HG02763 (cell line): ENCODE data around the gene SLC35G6.
A peak's percentile ranks its signal among the peaks of the same experiment; 100 is the strongest.
"Not testable (repeated sequence)": the region's sequence is repeated elsewhere in the genome, so short reads cannot be mapped to it uniquely, and the experiment has no call there.

Experiments
- ATAC-seq: cut with Tn5 transposase; IDR thresholded peaks from one replicate; pipeline ENCODE4 v1.9.1; 2021; ENCODE audit warnings: mild to moderate bottlenecking, moderate library complexity; ENCODE audit not compliant: unreplicated experiment

The SLC35G6 gene

DNA sequence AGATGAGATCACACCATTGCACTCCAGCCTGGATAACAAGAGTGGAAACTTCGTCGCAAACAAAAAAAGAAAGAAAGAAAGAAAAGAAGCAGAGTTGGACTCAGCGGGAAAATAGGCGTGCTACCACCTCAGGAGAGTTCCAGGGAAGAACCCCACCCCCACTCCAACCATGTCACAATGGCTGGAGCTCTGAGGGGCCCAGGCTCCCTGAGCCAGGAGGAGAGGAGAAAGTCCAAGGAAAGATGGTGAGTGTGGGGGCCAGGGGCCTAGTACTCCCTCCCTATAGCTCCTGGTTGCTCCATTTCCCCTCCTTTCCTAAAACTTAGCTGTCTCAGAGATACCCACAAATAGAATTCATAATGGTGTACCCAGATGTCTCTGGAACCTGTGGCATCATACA lies at the start of gene SLC35G6:
SLC35G6 (plus strand) TSS at position 172 of the 400 bp plus-strand sequence; CDS start at position 243, 71 bp downstream.
- not testable (repeated sequence) for ATAC-seq

DNA sequence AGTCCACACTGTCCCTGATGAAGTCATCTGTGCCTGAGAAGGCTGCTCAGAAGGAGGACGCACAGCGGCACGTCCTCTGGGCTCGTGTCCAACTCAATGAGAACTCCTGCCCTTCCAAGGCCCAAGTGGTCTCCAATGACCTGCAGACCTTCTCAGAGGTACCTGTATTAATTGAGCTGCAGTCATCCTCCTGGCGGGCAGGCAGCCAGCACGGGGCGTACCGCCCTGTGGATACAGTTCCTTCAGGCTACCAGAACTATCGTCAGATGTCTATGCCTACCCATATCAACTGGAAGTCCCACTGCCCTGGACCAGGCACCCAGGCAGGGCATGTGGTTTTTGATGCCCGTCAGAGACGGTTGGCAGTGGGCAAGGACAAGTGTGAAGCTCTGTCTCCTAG lies 49.0 kb upstream of the SLC35G6 start:
- no peak for ATAC-seq

DNA sequence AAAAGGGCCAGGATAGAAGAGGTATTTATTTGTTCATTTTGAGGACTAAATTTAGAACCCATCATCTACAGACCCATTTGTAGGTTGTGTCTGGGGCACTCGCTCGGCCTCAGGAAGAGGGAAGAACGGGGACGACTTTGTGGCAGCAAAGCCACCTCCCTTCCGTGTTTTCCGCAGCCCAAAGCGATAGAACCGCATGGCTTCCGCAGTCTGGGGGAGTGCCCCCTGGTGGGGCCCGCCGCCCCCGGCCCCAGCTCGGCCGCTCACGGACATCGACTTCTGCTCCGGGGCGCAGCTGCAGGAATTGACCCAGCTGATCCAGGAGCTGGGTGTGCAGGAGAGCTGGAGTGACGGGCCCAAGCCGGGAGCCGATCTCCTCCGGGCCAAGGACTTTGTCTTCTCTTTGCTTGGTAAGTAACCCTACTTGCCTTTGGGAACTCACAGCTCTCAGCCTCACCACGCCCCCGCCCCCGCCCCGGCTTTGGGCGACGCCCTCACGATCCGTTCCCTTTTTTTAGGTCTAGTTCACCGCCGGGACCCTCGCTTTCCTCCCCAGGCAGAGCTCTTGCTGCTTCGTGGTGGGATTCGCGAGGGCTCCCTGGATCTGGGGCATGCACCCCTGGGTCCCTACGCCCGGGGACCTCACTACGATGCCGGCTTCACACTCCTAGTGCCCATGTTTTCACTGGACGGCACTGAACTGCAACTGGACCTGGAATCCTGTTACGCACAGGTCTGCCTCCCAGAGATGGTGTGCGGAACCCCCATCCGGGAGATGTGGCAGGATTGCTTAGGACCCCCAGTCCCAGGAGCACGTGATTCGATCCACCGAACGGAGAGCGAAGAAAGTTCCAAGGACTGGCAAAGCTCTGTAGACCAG lies 45.3 kb upstream of the SLC35G6 start:
- ATAC-seq: peak; percentile 26

DNA sequence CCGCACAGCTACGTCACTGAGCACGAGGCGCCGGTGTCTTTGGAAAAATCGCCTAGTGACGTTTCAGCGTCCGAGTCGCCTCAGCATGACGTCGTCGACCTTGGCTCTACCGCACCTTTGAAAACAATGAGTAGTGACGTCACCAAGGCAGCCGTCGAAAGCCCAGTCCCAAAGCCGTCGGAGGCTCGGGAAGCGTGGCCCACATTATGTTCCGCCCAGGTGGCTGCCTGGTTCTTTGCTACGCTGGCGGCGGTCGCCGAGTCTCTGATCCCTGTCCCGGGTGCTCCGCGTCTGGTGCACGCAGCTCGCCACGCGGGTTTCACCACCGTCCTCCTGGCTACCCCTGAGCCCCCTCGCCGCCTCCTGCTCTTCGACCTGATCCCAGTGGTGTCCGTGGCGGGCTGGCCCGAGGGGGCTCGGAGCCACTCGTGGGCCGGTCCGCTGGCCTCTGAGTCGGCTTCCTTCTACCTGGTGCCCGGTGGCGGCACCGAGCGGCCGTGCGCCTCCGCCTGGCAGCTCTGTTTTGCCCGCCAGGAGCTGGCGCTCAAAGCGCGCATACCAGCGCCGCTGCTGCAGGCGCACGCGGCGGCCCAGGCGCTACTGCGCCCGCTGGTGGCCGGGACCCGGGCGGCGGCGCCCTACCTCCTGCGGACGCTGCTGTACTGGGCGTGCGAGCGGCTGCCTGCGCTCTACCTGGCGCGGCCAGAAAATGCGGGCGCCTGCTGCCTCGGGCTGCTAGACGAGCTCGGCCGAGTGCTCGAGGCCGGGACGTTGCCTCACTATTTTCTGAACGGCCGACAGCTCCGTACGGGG lies 44.5 kb upstream of the SLC35G6 start:
- ATAC-seq: no peak

DNA sequence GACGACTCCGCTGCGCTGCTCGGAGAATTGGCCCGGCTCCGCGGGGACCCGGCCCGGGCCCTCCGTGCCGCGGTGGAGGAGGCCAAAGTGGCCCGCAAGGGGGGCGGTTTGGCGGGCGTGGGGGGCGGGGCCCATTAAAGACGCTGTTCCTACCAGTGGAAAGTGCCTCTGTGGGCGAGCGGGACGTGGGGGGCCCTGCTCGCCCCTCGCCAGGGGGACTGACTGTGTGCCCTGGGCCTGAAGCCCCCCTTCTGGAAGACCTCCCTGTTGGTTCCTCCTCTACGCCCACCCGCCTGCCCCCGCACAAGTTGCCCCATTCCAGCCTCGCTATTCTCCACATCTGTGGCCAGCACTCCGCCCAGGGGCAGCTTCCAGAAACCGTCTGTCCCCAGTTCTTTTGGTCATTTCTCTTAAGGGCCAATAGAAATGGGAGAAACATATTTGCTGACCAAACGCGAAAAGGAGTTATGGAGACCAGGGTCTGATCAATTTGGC lies 43.8 kb upstream of the SLC35G6 start:
- no peak for ATAC-seq

DNA sequence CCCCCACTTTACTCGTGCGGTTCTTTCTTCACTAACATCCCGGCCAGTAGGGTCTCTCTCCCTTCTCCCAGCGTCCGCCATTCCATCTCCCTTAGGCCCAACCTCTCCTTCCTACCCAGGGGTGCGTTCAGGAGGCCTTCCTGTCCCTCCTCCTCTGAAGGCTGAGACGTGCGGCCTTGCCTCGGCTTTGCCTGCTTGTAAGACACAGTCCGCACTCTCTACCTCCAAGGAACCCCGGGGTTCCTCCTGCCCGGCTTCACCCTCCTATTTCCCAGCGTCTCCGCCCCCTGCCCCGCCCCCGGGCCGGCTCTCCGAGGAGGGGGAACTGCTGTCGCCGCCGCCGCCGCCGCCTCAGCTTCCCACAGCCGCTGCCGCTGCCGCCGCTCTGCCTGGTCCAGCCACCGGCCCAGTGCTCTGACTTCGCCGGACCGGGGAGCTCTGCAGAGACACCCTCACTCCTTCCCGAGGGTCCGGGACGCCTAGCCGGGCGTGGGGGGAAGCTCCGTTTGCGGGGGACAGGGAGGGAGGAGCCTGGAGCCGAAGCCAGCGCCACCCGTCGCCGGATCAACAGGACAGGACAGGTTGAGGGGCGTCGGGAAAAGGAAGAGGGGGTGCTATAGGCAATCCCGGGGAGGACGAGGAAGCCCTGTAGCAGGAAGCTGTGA lies 43.2 kb upstream of the SLC35G6 start:
- no peak for ATAC-seq

DNA sequence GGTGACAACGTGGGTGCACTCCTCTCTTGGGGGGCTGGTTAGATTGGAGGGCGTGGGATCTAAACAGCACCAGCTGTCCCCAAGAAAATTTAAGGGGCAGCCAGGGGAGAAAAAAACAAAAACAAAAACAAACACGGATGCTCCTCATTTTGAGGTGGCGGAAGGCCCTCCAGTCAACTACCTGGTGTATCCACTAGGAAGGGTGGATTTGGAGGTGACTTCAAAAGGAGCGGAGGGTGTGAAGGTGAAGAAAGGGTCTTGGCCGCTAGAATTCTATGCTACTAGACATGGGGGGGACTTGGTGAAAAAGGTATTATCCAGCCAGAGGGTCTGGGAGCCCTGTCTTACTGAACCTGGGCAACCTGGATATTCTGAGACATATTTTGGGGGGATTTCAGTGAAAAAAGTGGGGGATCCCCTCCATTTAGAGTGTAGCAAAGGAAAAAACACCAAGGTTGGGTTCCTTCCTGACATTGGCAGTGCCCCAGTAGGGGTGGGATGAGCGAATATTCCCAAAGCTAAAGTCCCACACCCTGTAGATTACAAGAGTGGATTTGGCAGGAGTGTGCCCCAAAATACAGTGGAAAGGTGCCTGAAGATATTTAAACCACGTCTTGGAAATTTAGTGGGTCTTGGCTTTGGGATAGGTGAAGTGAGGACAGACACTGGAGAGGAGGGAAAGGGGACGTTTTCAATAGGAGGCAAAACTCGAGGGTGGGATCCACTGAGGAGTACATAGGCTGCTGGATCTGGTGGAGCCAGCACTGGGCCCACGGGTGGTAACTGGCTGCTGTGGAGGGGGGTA lies 42.4 kb upstream of the SLC35G6 start:
- no peak for ATAC-seq

DNA sequence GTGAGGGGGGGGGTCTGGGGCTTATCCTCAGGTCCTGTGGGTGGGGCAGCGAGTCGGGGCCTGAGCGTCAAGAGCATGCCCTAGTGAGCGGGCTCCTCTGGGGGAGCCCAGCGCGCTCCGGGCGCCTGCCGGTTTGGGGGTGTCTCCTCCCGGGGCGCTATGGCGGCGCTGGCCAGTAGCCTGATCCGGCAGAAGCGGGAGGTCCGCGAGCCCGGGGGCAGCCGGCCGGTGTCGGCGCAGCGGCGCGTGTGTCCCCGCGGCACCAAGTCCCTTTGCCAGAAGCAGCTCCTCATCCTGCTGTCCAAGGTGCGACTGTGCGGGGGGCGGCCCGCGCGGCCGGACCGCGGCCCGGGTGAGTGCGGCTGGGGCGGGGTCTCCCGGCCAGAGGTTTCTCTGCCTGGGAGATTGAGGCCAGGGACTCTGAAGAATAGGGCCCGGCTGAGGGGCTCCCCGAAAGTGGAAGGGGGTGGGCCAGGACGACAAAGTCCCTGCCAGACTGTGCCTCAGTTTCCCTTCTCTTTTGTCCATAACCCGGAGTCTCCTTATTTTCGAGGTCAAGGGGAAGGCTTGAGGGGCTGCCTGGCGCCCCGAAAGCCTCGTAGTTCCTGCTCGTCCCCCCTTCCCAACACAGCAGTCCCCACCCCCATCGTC lies 41.7 kb upstream of the SLC35G6 start, which contains the start of gene FGF11:
FGF11 (plus strand) TSS at position 51 of the 651 bp plus-strand sequence; CDS start at position 160, 109 bp downstream.
- no peak for ATAC-seq

DNA sequence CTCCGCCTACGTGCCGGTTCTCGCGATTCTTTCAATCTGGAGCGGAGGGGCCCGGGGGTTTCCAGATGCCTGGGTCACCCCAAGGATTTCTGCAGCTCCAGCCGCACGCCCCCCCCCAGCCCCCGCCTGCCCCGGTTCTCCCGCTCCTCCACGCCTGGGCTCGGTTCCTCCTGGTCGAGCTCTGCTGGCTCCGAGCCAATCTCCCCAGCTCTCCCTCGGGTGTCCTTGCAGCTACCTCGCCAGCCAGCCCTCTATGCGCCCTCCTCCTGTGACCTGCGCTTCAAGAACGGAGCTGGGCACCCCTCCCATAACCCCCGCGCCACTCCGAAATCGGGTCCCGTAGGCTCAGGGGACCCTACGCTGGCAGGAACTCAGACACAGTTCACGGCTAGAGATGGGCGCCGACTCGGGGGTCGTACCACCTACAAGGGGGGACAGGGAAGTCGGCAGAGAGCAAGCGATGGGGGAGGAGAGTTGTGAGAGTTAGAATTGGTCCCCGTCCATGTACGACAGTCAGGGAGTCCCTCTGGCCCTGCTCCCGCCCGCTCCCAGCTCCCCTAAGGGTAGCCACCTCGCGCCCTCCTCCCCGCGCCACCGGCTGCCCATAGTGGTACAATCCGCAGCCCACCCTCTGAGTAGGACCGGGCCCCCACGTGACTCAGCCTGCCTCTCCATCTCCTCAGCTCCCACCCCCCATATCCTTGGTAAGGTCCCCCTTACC lies 41.0 kb upstream of the SLC35G6 start:
- no peak for ATAC-seq

DNA sequence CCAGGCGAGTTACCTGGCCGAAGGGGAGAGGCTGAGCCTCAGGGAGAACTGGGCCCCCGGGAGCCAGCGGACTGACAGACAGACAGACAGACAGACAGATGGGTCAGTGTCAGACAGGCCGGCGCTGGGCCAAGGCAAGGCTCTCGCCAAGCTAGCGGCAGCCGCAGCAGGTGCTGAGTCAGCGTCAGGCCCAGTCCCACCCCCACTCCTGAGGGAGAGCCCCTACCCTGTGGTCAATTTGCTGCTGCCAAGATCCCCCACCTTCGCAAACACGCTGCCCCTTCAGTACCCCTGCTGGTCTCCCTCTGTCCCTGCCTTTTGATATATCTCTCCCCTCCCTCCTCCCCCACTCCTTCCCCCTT lies 40.4 kb upstream of the SLC35G6 start:
- ATAC-seq: no peak

DNA sequence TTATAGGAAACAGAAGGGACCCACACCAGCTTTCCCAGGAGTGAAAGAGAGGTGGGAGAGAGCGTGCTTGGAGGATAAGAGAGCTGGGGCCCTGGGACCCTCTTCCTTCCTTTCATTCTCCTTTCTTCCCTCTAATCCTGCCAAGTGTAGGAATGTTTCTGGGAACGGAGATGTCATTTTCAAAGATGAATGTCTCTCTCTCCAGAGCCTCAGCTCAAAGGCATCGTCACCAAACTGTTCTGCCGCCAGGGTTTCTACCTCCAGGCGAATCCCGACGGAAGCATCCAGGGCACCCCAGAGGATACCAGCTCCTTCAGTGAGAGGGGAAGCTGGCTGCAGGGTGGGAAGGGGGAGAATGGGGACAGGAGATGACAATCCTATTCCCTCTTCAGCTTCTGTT lies 40.0 kb upstream of the SLC35G6 start:
- ATAC-seq: no peak

DNA sequence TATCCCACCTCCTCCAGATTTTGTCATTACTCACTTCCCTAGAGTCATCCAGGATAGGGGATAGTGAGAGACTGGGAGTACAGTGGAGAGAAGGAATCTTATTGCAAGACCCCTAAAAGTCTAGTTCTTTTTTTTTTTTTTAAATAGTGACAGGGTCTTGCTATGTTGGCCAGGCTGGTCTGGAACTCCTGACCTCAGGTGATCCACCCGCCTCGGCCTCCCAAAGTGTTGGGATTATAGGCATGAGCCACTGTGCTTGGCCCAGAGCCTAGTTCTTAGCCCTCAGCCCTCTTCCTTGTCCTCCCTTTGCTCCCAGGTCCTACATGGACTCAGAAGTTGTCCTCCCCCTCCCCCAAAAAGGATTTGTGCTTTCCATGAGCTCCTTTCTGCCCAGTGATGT lies 39.1 kb upstream of the SLC35G6 start:
- no peak for ATAC-seq

DNA sequence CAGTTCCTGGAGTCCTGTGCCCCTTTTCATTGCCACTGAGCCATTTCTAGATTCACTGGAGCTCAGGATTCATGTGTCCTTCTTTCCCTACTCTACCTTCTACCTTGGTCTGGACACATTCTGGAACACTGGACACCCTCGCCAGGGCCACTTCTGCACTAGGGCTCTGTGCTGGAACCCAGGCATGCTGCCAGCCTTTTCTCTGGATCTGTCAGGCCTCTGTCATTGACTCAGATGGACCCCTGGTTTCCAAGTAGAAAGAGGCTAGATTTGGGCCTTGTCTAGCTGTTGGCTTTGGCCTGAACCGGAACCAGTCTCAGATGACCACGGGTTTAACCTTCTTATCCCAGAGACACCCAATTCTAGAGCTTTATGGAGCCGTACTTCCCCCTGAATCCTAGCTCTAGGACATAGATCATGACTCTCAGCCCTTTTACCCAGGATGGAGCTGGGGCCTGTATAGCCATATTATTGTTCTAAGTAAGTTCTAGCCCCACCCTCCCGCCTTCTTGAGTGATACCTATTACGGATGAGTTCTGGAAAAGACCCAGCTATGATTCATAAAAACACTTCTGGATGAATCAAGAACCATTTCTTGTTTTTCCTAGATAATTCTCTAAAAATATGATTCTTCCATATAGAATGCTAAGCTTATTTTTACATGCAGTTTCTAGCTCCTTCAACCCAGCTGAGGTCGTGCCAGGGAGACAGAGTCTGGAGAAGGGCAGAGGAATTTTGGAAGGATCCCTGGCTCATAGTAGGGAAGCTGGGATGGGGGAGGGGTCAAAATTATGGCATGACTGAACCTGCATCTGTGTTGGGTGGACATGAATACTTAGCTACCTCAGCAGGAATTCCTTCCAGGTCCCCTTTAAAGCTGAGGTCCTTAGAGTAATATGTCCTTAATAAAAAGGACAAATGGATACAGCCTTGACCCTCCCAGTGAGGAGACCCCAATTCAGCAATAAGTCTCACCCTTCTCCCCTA lies 37.5 kb upstream of the SLC35G6 start:
- ATAC-seq: no peak

DNA sequence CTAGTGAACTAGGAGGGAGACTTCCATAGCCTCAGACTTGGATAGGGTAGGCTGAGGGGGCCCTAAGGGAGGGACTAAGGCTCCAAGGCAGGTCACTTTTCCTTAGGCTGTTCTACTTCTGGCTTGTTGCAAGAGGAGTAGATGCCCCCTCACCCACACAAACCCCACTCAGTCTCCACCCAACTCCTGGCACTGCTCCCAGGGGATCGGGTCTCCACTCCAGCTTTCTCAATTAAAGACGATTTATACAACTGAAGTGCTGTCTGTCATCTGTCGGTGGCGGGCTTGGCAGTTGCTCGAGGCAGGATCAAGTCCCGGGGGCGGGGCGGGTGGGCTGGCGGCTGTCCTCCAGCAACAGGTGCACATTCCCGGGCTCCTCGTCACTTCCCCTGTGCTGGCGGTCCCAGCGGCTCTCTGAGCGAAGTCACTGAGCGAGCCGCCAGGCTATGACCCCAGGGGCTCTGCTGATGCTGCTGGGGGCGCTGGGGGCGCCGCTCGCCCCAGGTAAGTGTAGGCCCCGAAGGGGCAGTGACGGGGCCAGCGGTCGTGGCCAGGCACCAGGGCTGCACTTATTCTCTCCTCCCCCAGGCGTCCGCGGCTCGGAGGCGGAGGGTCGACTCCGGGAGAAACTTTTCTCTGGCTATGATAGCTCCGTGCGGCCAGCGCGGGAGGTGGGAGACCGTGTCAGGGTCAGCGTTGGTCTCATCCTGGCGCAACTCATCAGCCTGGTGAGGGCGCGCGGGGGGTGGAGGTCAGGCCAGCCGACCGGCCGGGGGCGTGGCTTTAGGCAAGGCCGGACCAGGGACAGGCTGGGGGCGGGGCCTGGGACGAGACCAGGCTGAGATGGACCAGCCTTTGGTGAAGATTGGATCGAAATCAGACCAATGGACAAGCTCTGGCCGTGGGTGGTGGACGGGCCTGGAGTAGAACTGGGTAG lies 36.3 kb upstream of the SLC35G6 start, which contains the start of gene CHRNB1:
CHRNB1 (plus strand) TSS at position 380 of the 937 bp plus-strand sequence; CDS start at position 447, 67 bp downstream.
- no peak for ATAC-seq

DNA sequence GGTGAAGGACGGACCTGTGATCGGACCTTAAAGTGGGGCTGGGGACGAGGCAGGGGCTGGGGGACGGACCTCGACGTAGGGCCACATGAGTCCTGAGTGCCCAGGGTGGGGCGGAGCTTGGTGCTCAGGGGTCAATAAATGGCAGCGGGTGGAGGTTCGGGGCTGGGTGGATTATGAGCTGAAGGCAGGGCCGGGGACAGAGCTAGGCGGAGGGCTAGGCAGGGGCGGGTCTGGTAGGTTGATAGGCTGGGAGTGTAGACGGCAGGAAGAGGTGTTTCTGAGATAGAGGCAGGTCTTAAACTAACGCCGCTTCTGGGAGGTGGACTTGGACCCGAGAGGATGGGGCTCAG lies 35.7 kb upstream of the SLC35G6 start:
- no peak for ATAC-seq

DNA sequence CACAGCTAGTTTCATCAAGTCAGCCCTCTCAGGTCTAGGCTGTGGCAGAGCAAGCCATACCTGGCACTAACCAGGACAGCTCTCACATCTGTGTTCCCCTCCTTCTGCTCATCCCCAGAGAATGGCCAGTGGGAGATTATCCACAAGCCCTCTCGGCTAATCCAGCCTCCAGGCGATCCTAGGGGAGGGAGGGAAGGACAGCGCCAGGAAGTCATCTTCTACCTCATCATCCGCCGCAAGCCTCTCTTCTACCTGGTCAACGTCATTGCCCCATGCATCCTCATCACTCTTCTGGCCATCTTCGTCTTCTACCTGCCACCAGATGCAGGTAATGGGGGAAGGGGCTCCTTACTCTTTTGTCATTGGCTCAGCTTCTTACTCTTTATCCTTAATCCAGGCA lies 32.8 kb upstream of the SLC35G6 start:
- ATAC-seq: no peak
